Measurements from ENCODE around the gene CTDSPL. TPM values are rescaled to one million over a fixed set of nuclear protein-coding genes. Genes with fewer than 3 reads are reported as not detected.

CTDSPL gene
- total RNA-seq, 6 donors from 2014 or later = 35.6 to 78.1 (median 55.5) TPM

- ATAC-seq (ENCODE audit: low FRiP score in 2 of 2) = no peak
- Histone ChIP-seq H3K4me1 (peaks cover 66 to 75% (median 70%) of the 10 kb centered on the region in 4 donors), H3K27me3 (no peaks in the 10 kb centered on the region), H3K27ac (peak overlapping the region; percentile 50 to 73 (median 66)), H3K36me3 (no peaks in the 10 kb centered on the region), H3K4me3 (peak overlapping the region in 1 of 4 donors; percentile 6), H3K9me3 (no peaks in the 10 kb centered on the region)
- 35 to 44% methylated on average over 5 to 6 of the region's 6 CpGs for WGBS, 2 donors
- no peak for DNase-seq
- TF ChIP-seq CTCF (IDR thresholded peaks at IDR 0.05) (no peak), POLR2A (IDR thresholded peaks at IDR 0.05) (no peak), EP300 (IDR thresholded peaks at IDR 0.05) (no peak), POLR2AphosphoS5 (IDR thresholded peaks at IDR 0.05) (no peak)
These were observed 83.6 kb downstream of the CTDSPL start for GRCh38 chr3:37945156-37945806.

GRCh38 chr3:37945807-37946530, 84.3 kb downstream of the CTDSPL start:
- peaks cover 61 to 71% (median 67%) of the 10 kb centered on the region in 4 donors for H3K4me1 ChIP-seq
- H3K36me3 ChIP-seq = no peaks in the 10 kb centered on the region
- ATAC-seq (ENCODE audit: low FRiP score in 2 of 2) (peak; percentile 53 to 68), DNase-seq (no peak)
- TF ChIP-seq EP300 (IDR thresholded peaks at IDR 0.05) (no peak), CTCF (IDR thresholded peaks at IDR 0.05) (no peak), POLR2A (IDR thresholded peaks at IDR 0.05) (no peak), POLR2AphosphoS5 (IDR thresholded peaks at IDR 0.05) (peak in 1 of 2 donors; percentile 22)
- no peaks in the 10 kb centered on the region for H3K9me3 ChIP-seq
- no peak overlapping the region for H3K4me3 ChIP-seq
- no peaks in the 10 kb centered on the region for H3K27me3 ChIP-seq
- WGBS, 2 donors = 26 to 28% methylated on average over 8 of the region's 8 CpGs
- H3K27ac ChIP-seq = peak overlapping the region; percentile 50 to 73 (median 66)

- no peak overlapping the region for H3K4me3 ChIP-seq
- no peaks in the 10 kb centered on the region for H3K27me3 ChIP-seq
- TF ChIP-seq CTCF (IDR thresholded peaks at IDR 0.05) (no peak), POLR2A (IDR thresholded peaks at IDR 0.05) (no peak), POLR2AphosphoS5 (IDR thresholded peaks at IDR 0.05) (no peak), EP300 (IDR thresholded peaks at IDR 0.05) (no peak)
- H3K9me3 ChIP-seq = no peaks in the 10 kb centered on the region
- ATAC-seq (ENCODE audit: low FRiP score in 2 of 2) (no peak), DNase-seq (no peak)
- H3K36me3 ChIP-seq = no peaks in the 10 kb centered on the region
- peaks cover 56 to 67% (median 62%) of the 10 kb centered on the region in 4 donors for H3K4me1 ChIP-seq
- peak overlapping the region; percentile 50 to 73 (median 66) for H3K27ac ChIP-seq
- WGBS, 2 donors = 40% methylated on average over 2 of the region's 2 CpGs
These were observed 84.8 kb downstream of the CTDSPL start for GRCh38 chr3:37946531-37946889.

- DNase-seq (no peak), ATAC-seq (ENCODE audit: low FRiP score in 2 of 2) (no peak)
- 80% methylated on average over 6 of the region's 6 CpGs; no CpG with 5 or more reads in 1 of the 2 donors for WGBS, 2 donors
- Histone ChIP-seq H3K4me1 (peaks cover 29 to 49% (median 35%) of the 10 kb centered on the region in 4 donors), H3K27me3 (no peaks in the 10 kb centered on the region), H3K36me3 (peaks cover 0 to 1% (median 0%) of the 10 kb centered on the region in 4 donors), H3K9me3 (no peaks in the 10 kb centered on the region), H3K27ac (peak overlapping the region; percentile 4 to 66 (median 32)), H3K4me3 (no peak overlapping the region)
- no peak for TF ChIP-seq EP300 (IDR thresholded peaks at IDR 0.05)
These were observed 88.2 kb downstream of the CTDSPL start for GRCh38 chr3:37949866-37950265.

GRCh38 chr3:37952564-37952963, 90.9 kb downstream of the CTDSPL start:
- WGBS, 2 donors = 96 to 100% methylated on average over 1 of the region's 1 CpG
- no peak for DNase-seq

More at GRCh38 chr3:37952564-37952963, 90.9 kb downstream of the CTDSPL start:
- TF ChIP-seq POLR2AphosphoS5 (IDR thresholded peaks at IDR 0.05) (no peak), POLR2A (IDR thresholded peaks at IDR 0.05) (no peak), CTCF (IDR thresholded peaks at IDR 0.05) (no peak), EP300 (IDR thresholded peaks at IDR 0.05) (no peak)
- Histone ChIP-seq H3K27me3 (no peaks in the 10 kb centered on the region), H3K4me3 (no peak overlapping the region), H3K27ac (no peak overlapping the region), H3K36me3 (peaks cover 0 to 6% (median 0%) of the 10 kb centered on the region in 4 donors), H3K4me1 (peaks cover 27 to 51% (median 35%) of the 10 kb centered on the region in 4 donors), H3K9me3 (no peaks in the 10 kb centered on the region)
- ATAC-seq (ENCODE audit: low FRiP score in 2 of 2) = no peak
